ENCODE data around the gene TMEM178B.
"Not testable (repeated sequence)": the region's sequence is repeated elsewhere in the genome, so short reads cannot be mapped to it uniquely, and the experiment has no call there.

Gene TMEM178B

GRCh38 chr7:141165521-141165920 lies 91.7 kb downstream of the TMEM178B start:
- no peak overlapping the region for H3K4me3 ChIP-seq (replicated peaks; ENCODE audit: low read depth, low read length)
- TF ChIP-seq CTCF (IDR thresholded peaks at IDR 0.05; ENCODE audit: low read length, missing control alignments), result no peak
- no peak for DNase-seq (ENCODE audit: low read depth)

GRCh38 chr7:141166926-141167325 lies 93.1 kb downstream of the TMEM178B start:
- no peak for TF ChIP-seq CTCF (IDR thresholded peaks at IDR 0.05; ENCODE audit: low read length, missing control alignments)
- DNase-seq (ENCODE audit: low read depth), result no peak
- H3K4me3 ChIP-seq (replicated peaks; ENCODE audit: low read depth, low read length), result no peak overlapping the region

GRCh38 chr7:141167381-141167964 lies 93.6 kb downstream of the TMEM178B start:
- TF ChIP-seq CTCF (IDR thresholded peaks at IDR 0.05; ENCODE audit: low read length, missing control alignments), result no peak
- no peak for DNase-seq (ENCODE audit: low read depth)
- H3K4me3 ChIP-seq (replicated peaks; ENCODE audit: low read depth, low read length), result no peak overlapping the region

GRCh38 chr7:141169157-141169556 lies 95.3 kb downstream of the TMEM178B start:
- not testable (repeated sequence) for H3K4me3 ChIP-seq (replicated peaks; ENCODE audit: low read depth, low read length); DNase-seq (ENCODE audit: low read depth)

GRCh38 chr7:141175728-141176127 lies 101.9 kb downstream of the TMEM178B start:
- DNase-seq (ENCODE audit: low read depth); H3K4me3 ChIP-seq (replicated peaks; ENCODE audit: low read depth, low read length): not testable (repeated sequence)

- DNase-seq (ENCODE audit: low read depth); H3K4me3 ChIP-seq (replicated peaks; ENCODE audit: low read depth, low read length): not testable (repeated sequence)
Measured at GRCh38 chr7:141177120-141177519, 103.3 kb downstream of the TMEM178B start.

GRCh38 chr7:141178486-141179135 lies 104.7 kb downstream of the TMEM178B start:
- H3K4me3 ChIP-seq (replicated peaks; ENCODE audit: low read depth, low read length), result no peak overlapping the region
- TF ChIP-seq CTCF (IDR thresholded peaks at IDR 0.05; ENCODE audit: low read length, missing control alignments), result no peak
- DNase-seq (ENCODE audit: low read depth), result no peak

GRCh38 chr7:141181812-141182211 lies 107.9 kb downstream of the TMEM178B start:
- no peak for DNase-seq (ENCODE audit: low read depth)
- no peak overlapping the region for H3K4me3 ChIP-seq (replicated peaks; ENCODE audit: low read depth, low read length)
- no peak for TF ChIP-seq CTCF (IDR thresholded peaks at IDR 0.05; ENCODE audit: low read length, missing control alignments)
